NT2/D1 (cell line): ENCODE results near the gene KLF3.

ENCODE experiments used
- SUZ12 ChIP-seq: IDR thresholded peaks from 2 replicates; pipeline ENCODE4 v1.6.1; 2011; ENCODE audit not compliant: insufficient read length, insufficient read depth; ENCODE audit errors: extremely low read depth
- YY1 ChIP-seq: IDR thresholded peaks from 2 replicates; pipeline ENCODE4 v1.6.1; 2011; ENCODE audit not compliant: insufficient read length, insufficient read depth
- ZNF274 ChIP-seq: IDR thresholded peaks from 2 replicates; pipeline ENCODE4 v1.6.1; 2011; ENCODE audit warnings: mild to moderate bottlenecking, low read depth, low read length

DNA sequence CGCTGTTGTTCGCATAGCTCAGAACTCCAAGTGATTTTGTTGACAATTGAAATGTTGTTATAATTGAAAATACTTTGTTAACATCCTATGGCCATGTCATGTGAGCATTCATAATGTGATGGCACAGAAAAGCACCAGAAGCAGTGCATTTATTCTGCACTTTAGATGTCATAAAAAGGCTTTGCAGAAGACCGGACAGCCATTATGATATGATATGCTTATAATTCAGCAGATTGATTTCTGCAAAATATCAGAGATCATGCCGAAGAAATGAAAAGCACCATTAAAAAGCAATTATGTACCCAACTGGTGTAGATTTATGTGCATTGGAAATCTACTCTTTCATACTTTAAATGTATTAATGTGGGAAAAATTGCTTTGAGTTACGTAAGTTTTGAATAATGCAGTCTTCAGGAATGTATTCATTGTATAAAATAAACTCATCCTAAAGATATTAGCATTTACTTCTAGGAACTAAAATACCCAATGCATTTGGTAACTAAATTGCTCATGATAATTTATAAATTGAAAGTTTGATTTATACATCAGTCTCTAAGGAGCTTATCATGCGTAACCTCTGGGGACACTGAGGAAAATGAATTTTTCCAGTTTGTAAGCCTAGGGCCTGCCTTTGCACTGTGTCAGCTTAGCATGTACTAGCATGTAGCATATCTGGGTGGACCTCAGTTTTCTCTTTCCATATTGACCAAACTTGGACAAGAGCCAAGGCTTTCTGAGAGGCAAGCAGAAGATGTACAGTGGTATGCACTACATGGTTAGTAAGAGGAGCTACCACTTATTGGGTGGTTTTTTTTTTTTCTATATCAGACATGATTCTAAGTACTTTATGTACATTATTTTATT is 75.2 kb downstream of the KLF3 start:
- no peak for TF ChIP-seq ZNF274
- TF ChIP-seq SUZ12: no peak
- TF ChIP-seq YY1: no peak
